Gastrocnemius medialis (tissue), 4 donors: ENCODE data around the gene ECE1. TPM values are rescaled to one million over a fixed set of nuclear protein-coding genes. Genes with fewer than 3 reads are reported as not detected.

Experiments used
- ATAC-seq, 2 donors: fragments of 150-250 bp; one replicate each; pipeline ENCODE4 v1.9.1; 2016
- DNase-seq, 2 donors: peaks; one replicate each; pipeline ENCODE4 v3.0.0-alpha.2; 2019
- H3K27ac ChIP-seq, 4 donors: fragments of 200-600 bp; sonication (generic); 1 replicate in 1 of 4; 2 replicates in 3 of 4; pipeline ENCODE4 v1.5.1; 2016 to 2018; ENCODE audit warnings: mild to moderate bottlenecking in 2 of 4, moderate library complexity in 1 of 4
- H3K27me3 ChIP-seq, 3 donors: fragments of 200-600 bp; sonication (generic) in 2 of 3; 1 replicate in 1 of 3; 2 replicates in 2 of 3; pipeline versions ENCODE4 v1.5.1 to v1.6.0; 2016 to 2019; ENCODE audit warnings: mild to moderate bottlenecking in 1 of 3, moderate library complexity in 1 of 3
- H3K36me3 ChIP-seq, 2 donors: fragments of 200-600 bp; sonication (generic) in 1 of 2; one replicate each; pipeline ENCODE4 v1.5.1; 2017 to 2018
- H3K4me1 ChIP-seq, 2 donors: fragments of 200-600 bp; sonication (generic) in 1 of 2; one replicate each; pipeline ENCODE4 v1.5.1; 2016 to 2017; ENCODE audit warnings: mild to moderate bottlenecking in 2 of 2
- H3K4me3 ChIP-seq, 4 donors: fragments of 200-600 bp; sonication (generic) in 3 of 4; 1 replicate in 1 of 4; 2 replicates in 3 of 4; pipeline ENCODE4 v1.5.1; 2016 to 2019; ENCODE audit warnings: mild to moderate bottlenecking in 2 of 4
- H3K9me3 ChIP-seq, 3 donors: fragments of 200-600 bp; sonication (generic) in 2 of 3; 1 replicate in 1 of 3; 2 replicates in 2 of 3; pipeline ENCODE4 v1.5.1; 2016 to 2019
- CTCF ChIP-seq, 5 experiments: fragments of 450-650 bp in 3 of 5; fragments of 200-600 bp in 2 of 5; sonication (generic) in 2 of 5; IDR thresholded peaks in 4 of 5; conservative IDR thresholded peaks in 1 of 5; 1 replicate in 4 of 5; 2 replicates in 1 of 5; pipeline ENCODE4 v1.5.1; 2016 to 2019; ENCODE audit warnings: antibody characterized with exemption in 5 of 5, mild to moderate bottlenecking in 3 of 5, moderate library complexity in 3 of 5
- POLR2A ChIP-seq, 2 donors: fragments of 450-650 bp; IDR thresholded peaks; one replicate each; pipeline ENCODE4 v1.6.1; 2017; ENCODE audit warnings: antibody characterized with exemption in 2 of 2, mild to moderate bottlenecking in 2 of 2, moderate library complexity in 2 of 2
- in situ Hi-C, 4 donors: fragments of 200-750 bp; cut with MboI; loops; one replicate each; pipeline versions ENCODE4 v1.15.0 to v1.8.0; 2017; ENCODE audit warnings: low sequenced_read_pairs in 4 of 4
- intact Hi-C: fragments of 100-400 bp; cut with DNase I; formaldehyde crosslinking; loops from one replicate; pipeline ENCODE4 v1.15.1; 2023; ENCODE audit warnings: low total_unique reads
- total RNA-seq, 4 donors: library from RNA; depleted of rRNA; stranded (reverse); fragments of >200 nt; gene quantifications; one replicate each; pipeline versions ENCODE4 v1.1.0 to v1.2.3, GENCODE V29; 2016

ECE1 gene
- total RNA-seq, 4 donors from 2014 or later = 17.1 to 39.9 (median 26.7) TPM

DNA sequence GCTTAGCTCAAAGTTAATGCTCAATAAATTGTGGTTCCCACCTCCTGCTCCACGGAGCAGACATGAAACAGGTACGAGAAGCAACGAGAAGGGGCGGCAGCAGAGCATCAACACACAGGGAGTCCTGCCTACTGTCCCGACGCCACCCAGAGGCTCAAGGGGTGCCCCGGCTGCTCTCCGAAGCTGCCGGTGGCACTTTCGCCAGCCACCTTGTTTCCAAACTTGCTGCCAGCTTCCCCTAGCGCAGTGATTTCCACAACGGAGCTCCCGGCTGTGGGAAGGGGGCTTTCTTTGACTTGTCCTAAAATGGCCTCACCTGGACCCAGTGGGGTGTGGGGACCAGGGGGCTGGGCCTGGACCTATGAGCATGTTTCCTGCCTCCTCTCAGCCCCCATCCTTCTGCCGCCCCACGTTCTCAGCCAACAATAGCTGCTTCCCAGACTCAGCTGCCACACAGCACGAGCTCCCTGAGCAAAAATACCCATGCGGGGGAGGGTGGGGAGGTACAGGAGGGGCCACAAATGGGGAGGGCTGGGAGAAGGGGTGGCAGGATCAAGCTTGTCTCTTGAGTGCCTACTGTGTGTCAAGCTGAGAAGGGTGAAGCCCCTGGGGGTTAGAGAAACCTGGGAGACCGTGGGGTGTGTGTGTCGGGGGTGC is 35.6 kb upstream of the ECE1 start:
- DNase-seq (no peak), ATAC-seq (no peak)
- intact Hi-C loops = loop anchor here (2.0 kb wide), 1 partner anchor 13 kb away; no protein-coding TSS in a partner anchor
- no peaks in the 10 kb centered on the region for H3K36me3 ChIP-seq
- H3K27me3 ChIP-seq = no peaks in the 10 kb centered on the region
- H3K27ac ChIP-seq = peak overlapping the region; percentile 76 to 82 (median 80)
- in situ Hi-C loops = no loop called here
- H3K9me3 ChIP-seq = no peaks in the 10 kb centered on the region
- TF ChIP-seq CTCF (IDR thresholded peaks at IDR 0.05 in 4 of 5, conservative IDR thresholded peaks at IDR 0.05 in 1 of 5) (no peak), POLR2A (IDR thresholded peaks at IDR 0.05) (no peak)
- peaks cover 22 to 53% of the 10 kb centered on the region in 2 donors for H3K4me1 ChIP-seq
- no peak overlapping the region for H3K4me3 ChIP-seq

GRCh38 chr1:21325231-21325718 is 35.0 kb upstream of the ECE1 start:
- TF ChIP-seq CTCF (IDR thresholded peaks at IDR 0.05 in 4 of 5, conservative IDR thresholded peaks at IDR 0.05 in 1 of 5) (no peak), POLR2A (IDR thresholded peaks at IDR 0.05) (no peak)
- peak overlapping the region; percentile 76 to 82 (median 80) for H3K27ac ChIP-seq
- H3K27me3 ChIP-seq = no peaks in the 10 kb centered on the region
- no peak for DNase-seq
- H3K36me3 ChIP-seq = no peaks in the 10 kb centered on the region
- H3K4me1 ChIP-seq = peaks cover 26 to 53% of the 10 kb centered on the region in 2 donors
- in situ Hi-C loops = no loop called here
- no peak overlapping the region for H3K4me3 ChIP-seq
- intact Hi-C loops = loop anchor here (2.0 kb wide), 1 partner anchor 14 kb away; no protein-coding TSS in a partner anchor
- H3K9me3 ChIP-seq = no peaks in the 10 kb centered on the region
- no peak for ATAC-seq

DNA sequence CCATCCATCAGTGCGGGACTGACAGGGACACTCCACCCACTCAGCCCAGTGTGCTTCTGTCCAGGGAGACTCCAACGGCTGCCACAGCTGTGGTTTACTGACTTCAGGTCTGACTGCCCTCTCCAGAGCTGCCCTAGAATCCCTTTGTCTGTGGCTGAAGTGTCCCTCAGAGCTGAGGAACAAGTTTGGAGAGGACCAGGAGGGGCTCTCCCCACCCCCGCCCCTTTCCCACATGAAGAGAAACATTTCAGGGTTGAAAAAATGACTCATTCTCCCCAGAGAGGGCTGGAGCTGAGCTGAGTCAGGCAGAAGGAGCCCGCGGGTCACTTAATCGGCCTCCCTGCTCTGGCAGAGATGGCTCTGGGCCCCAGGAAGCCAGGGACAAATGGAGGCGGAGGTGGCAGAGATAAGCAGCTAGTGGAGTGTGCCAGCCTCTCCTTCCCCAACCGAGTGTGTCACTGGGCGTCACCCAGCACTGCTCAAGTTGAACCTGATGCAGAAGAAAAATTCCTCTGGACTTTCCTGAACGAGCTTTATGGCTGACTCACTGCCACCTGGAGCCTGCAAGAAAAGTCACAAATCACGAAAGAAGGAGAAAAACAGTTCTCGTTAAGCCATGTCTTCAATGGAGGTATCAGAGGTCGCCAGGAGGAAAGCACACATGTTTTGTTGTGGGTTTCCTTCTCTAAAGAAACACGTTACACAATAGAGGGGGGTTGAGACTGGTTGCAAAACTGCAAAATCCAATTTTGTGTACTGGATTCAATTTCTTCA is 34.3 kb upstream of the ECE1 start:
- Histone ChIP-seq H3K4me3 (no peak overlapping the region), H3K27me3 (no peaks in the 10 kb centered on the region), H3K27ac (peak overlapping the region; percentile 76 to 82 (median 80)), H3K9me3 (no peaks in the 10 kb centered on the region), H3K4me1 (peaks cover 33 to 57% of the 10 kb centered on the region in 2 donors), H3K36me3 (no peaks in the 10 kb centered on the region)
- in situ Hi-C loops = no loop called here
- TF ChIP-seq POLR2A (IDR thresholded peaks at IDR 0.05) = no peak
- TF ChIP-seq CTCF (IDR thresholded peaks at IDR 0.05 in 4 of 5, conservative IDR thresholded peaks at IDR 0.05 in 1 of 5) = no peak
- ATAC-seq (peak; percentile 73), DNase-seq (peak; percentile 66 to 74)
- intact Hi-C loops = loop anchor here (2.0 kb wide), 1 partner anchor 14 kb away; no protein-coding TSS in a partner anchor

DNA sequence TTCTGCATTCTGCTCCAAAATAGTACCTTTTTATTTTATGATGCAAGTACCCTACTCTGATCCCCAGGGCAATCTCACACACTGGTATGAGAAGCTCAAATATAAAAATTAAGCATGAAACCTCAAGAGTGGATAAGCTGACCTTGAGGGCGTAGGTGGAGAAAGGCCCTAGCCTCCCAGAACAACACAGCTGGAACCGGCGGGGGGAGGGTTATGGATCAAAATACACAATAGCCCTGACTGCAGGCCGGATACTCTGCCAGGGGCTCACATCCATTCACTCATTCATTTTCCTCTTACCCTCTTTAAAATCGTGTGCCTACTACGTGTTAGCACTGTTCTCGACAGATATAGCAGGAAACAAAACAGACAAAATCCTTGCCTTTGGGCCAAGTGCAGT is 32.8 kb upstream of the ECE1 start:
- TF ChIP-seq POLR2A (IDR thresholded peaks at IDR 0.05) (no peak), CTCF (IDR thresholded peaks at IDR 0.05 in 4 of 5, conservative IDR thresholded peaks at IDR 0.05 in 1 of 5) (no peak)
- H3K9me3 ChIP-seq = no peaks in the 10 kb centered on the region
- H3K4me1 ChIP-seq = peaks cover 41 to 64% of the 10 kb centered on the region in 2 donors
- intact Hi-C loops (no loop called here), in situ Hi-C loops (no loop called here)
- H3K27ac ChIP-seq = peak overlapping the region; percentile 76 to 82 (median 80)
- DNase-seq = no peak
- H3K27me3 ChIP-seq = no peaks in the 10 kb centered on the region
- H3K4me3 ChIP-seq = no peak overlapping the region
- no peak for ATAC-seq
- H3K36me3 ChIP-seq = no peaks in the 10 kb centered on the region
